HepG2 (cell line): Measurements from ENCODE around the gene SFT2D1.

Experiments
- GABPA ChIP-seq, 2 experiments: IDR thresholded peaks; 2 replicates each; pipeline ENCODE4 v1.6.1; 2011 to 2016; ENCODE audit warnings: low read depth in 2 of 2, low read length in 1 of 2, missing biosample characterization in 1 of 2, missing genetic modification characterization in 1 of 2
- SMARCE1 ChIP-seq: fragments of 450-650 bp; IDR thresholded peaks from 2 replicates; pipeline ENCODE4 v1.6.1; 2017; ENCODE audit warnings: borderline replicate concordance

GRCh38 chr6:166387642-166388289, 45.4 kb upstream of the SFT2D1 start:
- TF ChIP-seq GABPA (IDR thresholded peaks at IDR 0.05; ENCODE audit: low read depth, low read length) (no peak), GABPA (CRISPR knock-in tag; IDR thresholded peaks at IDR 0.05; ENCODE audit: low read depth) (peak; percentile 63), SMARCE1 (no peak)
